Thyroid gland (tissue), 4 donors: Measurements from ENCODE around the gene SEMA4G.
A peak's percentile ranks its signal among the peaks of the same experiment; 100 is the strongest.

Experiments used
- CTCF ChIP-seq, 6 experiments: fragments of 200-600 bp in 3 of 6; fragments of 450-650 bp in 3 of 6; sonication (generic) in 3 of 6; IDR thresholded peaks; one replicate each; pipeline ENCODE4 v1.5.1; 2016 to 2019; ENCODE audit warnings: antibody characterized with exemption in 6 of 6, mild to moderate bottlenecking in 2 of 6, inconsistent platforms in 1 of 6, moderate library complexity in 1 of 6
- POLR2A ChIP-seq, 2 donors: fragments of 450-650 bp; IDR thresholded peaks; one replicate each; pipeline ENCODE4 v1.6.1; 2017; ENCODE audit warnings: antibody characterized with exemption in 2 of 2, mild to moderate bottlenecking in 2 of 2, moderate library complexity in 1 of 2

- TF ChIP-seq CTCF (IDR thresholded peaks at IDR 0.05) (no peak), POLR2A (IDR thresholded peaks at IDR 0.05) (peak in 1 of 2 donors; percentile 51)
Measured at GRCh38 chr10:101000915-101001658, 31.8 kb downstream of the SEMA4G start.
